ENCODE results near the gene SSH2. TPM values are rescaled to one million over a fixed set of nuclear protein-coding genes. Genes with fewer than 3 reads are reported as not detected.
A peak's percentile ranks its signal among the peaks of the same experiment; 100 is the strongest.
"Not testable (repeated sequence)": the region's sequence is repeated elsewhere in the genome, so short reads cannot be mapped to it uniquely, and the experiment has no call there.

The SSH2 gene
- total RNA-seq, 1 donor from 2014 or later: 12.2 TPM

GRCh38 chr17:29959658-29960337 lies 29.8 kb upstream of the SSH2 start:
- Mint-ChIP-seq H3K36me3 (no peaks in the 10 kb centered on the region), H3K27me3 (ENCODE audit: insufficient read depth, low read depth) (peaks cover 6% of the 10 kb centered on the region), H3K4me3 (no peak overlapping the region), H3K4me1 (no peaks in the 10 kb centered on the region), H3K27ac (no peak overlapping the region), H3K9me3 (peaks cover 15% of the 10 kb centered on the region)
- Histone ChIP-seq H3K79me2 (ENCODE audit: low read depth) (no peaks in the 10 kb centered on the region), H3K36me3 (no peaks in the 10 kb centered on the region), H3K27me3 (no peaks in the 10 kb centered on the region), H3K9ac (no peak overlapping the region), H2AFZ (replicated peaks) (no peak overlapping the region), H3K9me3 (ENCODE audit: low read depth) (no peaks in the 10 kb centered on the region), H3K4me1 (no peaks in the 10 kb centered on the region), H3K4me3 (no peak overlapping the region), H3K4me2 (no peak overlapping the region), H4K20me1 (ENCODE audit: low read depth) (no peaks in the 10 kb centered on the region), H3K27ac (no peak overlapping the region), H3F3A (ENCODE audit: low read depth) (no peaks in the 10 kb centered on the region)
- TF ChIP-seq EZH2phosphoT487 (IDR thresholded peaks at IDR 0.05) (no peak), CTCF (IDR thresholded peaks at IDR 0.05) (no peak), EZH2 (IDR thresholded peaks at IDR 0.05) (no peak)
- no peak for DNase-seq (ENCODE audit: low spot score)

GRCh38 chr17:29958947-29959657 lies 29.1 kb upstream of the SSH2 start:
- peak overlapping the region; percentile 76 for H2AFZ ChIP-seq (replicated peaks)
- H3K4me2 ChIP-seq: no peak overlapping the region
- no peaks in the 10 kb centered on the region for H3F3A ChIP-seq (ENCODE audit: low read depth)
- no peaks in the 10 kb centered on the region for H3K27me3 ChIP-seq
- Mint-ChIP-seq H3K9me3 (peaks cover 19% of the 10 kb centered on the region), H3K4me3 (no peak overlapping the region), H3K4me1 (no peaks in the 10 kb centered on the region), H3K27ac (no peak overlapping the region), H3K27me3 (ENCODE audit: insufficient read depth, low read depth) (peaks cover 6% of the 10 kb centered on the region), H3K36me3 (no peaks in the 10 kb centered on the region)
- TF ChIP-seq EZH2 (IDR thresholded peaks at IDR 0.05) (no peak), EZH2phosphoT487 (IDR thresholded peaks at IDR 0.05) (no peak), CTCF (IDR thresholded peaks at IDR 0.05) (no peak)
- no peak for DNase-seq (ENCODE audit: low spot score)
- no peak overlapping the region for H3K27ac ChIP-seq
- no peaks in the 10 kb centered on the region for H3K9me3 ChIP-seq (ENCODE audit: low read depth)
- no peaks in the 10 kb centered on the region for H3K4me1 ChIP-seq
- no peaks in the 10 kb centered on the region for H4K20me1 ChIP-seq (ENCODE audit: low read depth)
- H3K36me3 ChIP-seq: no peaks in the 10 kb centered on the region
- H3K9ac ChIP-seq: no peak overlapping the region
- H3K79me2 ChIP-seq (ENCODE audit: low read depth): no peaks in the 10 kb centered on the region
- no peak overlapping the region for H3K4me3 ChIP-seq

- not testable (repeated sequence) for H3F3A ChIP-seq (ENCODE audit: low read depth); H3K9ac ChIP-seq; H3K27me3 ChIP-seq; DNase-seq (ENCODE audit: low spot score); H2AFZ ChIP-seq (replicated peaks); H3K4me3 Mint-ChIP-seq; H3K36me3 ChIP-seq; H3K27me3 Mint-ChIP-seq (ENCODE audit: insufficient read depth, low read depth); H3K27ac Mint-ChIP-seq; H3K4me1 Mint-ChIP-seq; H3K4me2 ChIP-seq; H3K27ac ChIP-seq; H3K4me1 ChIP-seq; H3K9me3 ChIP-seq (ENCODE audit: low read depth); H4K20me1 ChIP-seq (ENCODE audit: low read depth); H3K36me3 Mint-ChIP-seq; H3K79me2 ChIP-seq (ENCODE audit: low read depth); H3K4me3 ChIP-seq
- peaks cover 27% of the 10 kb centered on the region for H3K9me3 Mint-ChIP-seq
These were observed 27.5 kb upstream of the SSH2 start for GRCh38 chr17:29957488-29957887.

GRCh38 chr17:29956225-29956624 lies 26.2 kb upstream of the SSH2 start:
- no peaks in the 10 kb centered on the region for H3K9me3 ChIP-seq (ENCODE audit: low read depth)
- no peaks in the 10 kb centered on the region for H3K4me1 Mint-ChIP-seq
- H2AFZ ChIP-seq (replicated peaks): peak overlapping the region; percentile 17
- H3K4me2 ChIP-seq: no peak overlapping the region
- TF ChIP-seq CTCF (IDR thresholded peaks at IDR 0.05) (no peak), EZH2phosphoT487 (IDR thresholded peaks at IDR 0.05) (no peak), EZH2 (IDR thresholded peaks at IDR 0.05) (no peak)
- H3K4me3 Mint-ChIP-seq: no peak overlapping the region
- H4K20me1 ChIP-seq (ENCODE audit: low read depth): no peaks in the 10 kb centered on the region
- H3K27ac Mint-ChIP-seq: no peak overlapping the region
- H3F3A ChIP-seq (ENCODE audit: low read depth): no peaks in the 10 kb centered on the region
- H3K79me2 ChIP-seq (ENCODE audit: low read depth): no peaks in the 10 kb centered on the region
- H3K9me3 Mint-ChIP-seq: peaks cover 30% of the 10 kb centered on the region
- H3K4me1 ChIP-seq: no peaks in the 10 kb centered on the region
- H3K36me3 ChIP-seq: no peaks in the 10 kb centered on the region
- H3K27me3 ChIP-seq: no peaks in the 10 kb centered on the region
- H3K4me3 ChIP-seq: no peak overlapping the region
- H3K36me3 Mint-ChIP-seq: peaks cover 4% of the 10 kb centered on the region
- no peak overlapping the region for H3K9ac ChIP-seq
- peaks cover 4% of the 10 kb centered on the region for H3K27me3 Mint-ChIP-seq (ENCODE audit: insufficient read depth, low read depth)
- H3K27ac ChIP-seq: no peak overlapping the region
- DNase-seq (ENCODE audit: low spot score): no peak

Measured in neural progenitor cell (in vitro differentiated cells).